ENCODE data around the gene AACS. TPM values are rescaled to one million over a fixed set of nuclear protein-coding genes. Genes with fewer than 3 reads are reported as not detected.
"Not testable (repeated sequence)": the region's sequence is repeated elsewhere in the genome, so short reads cannot be mapped to it uniquely, and the experiment has no call there.

Gene AACS
- polyA plus RNA-seq, 1 experiment = 27.5 TPM

- no peak for DNase-seq (ENCODE audit: low read depth)
- TF ChIP-seq CTCF (IDR thresholded peaks at IDR 0.05; ENCODE audit: insufficient read depth, low read depth, low read length) = no peak
- Histone ChIP-seq H3K27me3 (ENCODE audit: control insufficient read depth, insufficient read depth, low read length) (no peaks in the 10 kb centered on the region), H3K36me3 (ENCODE audit: control insufficient read depth, insufficient read depth, low read length) (no peaks in the 10 kb centered on the region), H3K4me3 (ENCODE audit: low read depth, low read length) (no peak overlapping the region)
- ChIA-PET POLR2A (no interaction called here), CTCF (no interaction called here)
Measured at GRCh38 chr12:125029761-125030358, 35.4 kb upstream of the AACS start.

- CTCF ChIA-PET = interaction anchor here (0.9 kb wide), 1 partner anchor 21 kb away, joined by 3 read pairs; no protein-coding TSS in a partner anchor
- DNase-seq (ENCODE audit: low read depth); H3K27me3 ChIP-seq (ENCODE audit: control insufficient read depth, insufficient read depth, low read length); POLR2A ChIA-PET; H3K36me3 ChIP-seq (ENCODE audit: control insufficient read depth, insufficient read depth, low read length); H3K4me3 ChIP-seq (ENCODE audit: low read depth, low read length): not testable (repeated sequence)
Measured at GRCh38 chr12:125031471-125031870, 33.8 kb upstream of the AACS start.

DNA sequence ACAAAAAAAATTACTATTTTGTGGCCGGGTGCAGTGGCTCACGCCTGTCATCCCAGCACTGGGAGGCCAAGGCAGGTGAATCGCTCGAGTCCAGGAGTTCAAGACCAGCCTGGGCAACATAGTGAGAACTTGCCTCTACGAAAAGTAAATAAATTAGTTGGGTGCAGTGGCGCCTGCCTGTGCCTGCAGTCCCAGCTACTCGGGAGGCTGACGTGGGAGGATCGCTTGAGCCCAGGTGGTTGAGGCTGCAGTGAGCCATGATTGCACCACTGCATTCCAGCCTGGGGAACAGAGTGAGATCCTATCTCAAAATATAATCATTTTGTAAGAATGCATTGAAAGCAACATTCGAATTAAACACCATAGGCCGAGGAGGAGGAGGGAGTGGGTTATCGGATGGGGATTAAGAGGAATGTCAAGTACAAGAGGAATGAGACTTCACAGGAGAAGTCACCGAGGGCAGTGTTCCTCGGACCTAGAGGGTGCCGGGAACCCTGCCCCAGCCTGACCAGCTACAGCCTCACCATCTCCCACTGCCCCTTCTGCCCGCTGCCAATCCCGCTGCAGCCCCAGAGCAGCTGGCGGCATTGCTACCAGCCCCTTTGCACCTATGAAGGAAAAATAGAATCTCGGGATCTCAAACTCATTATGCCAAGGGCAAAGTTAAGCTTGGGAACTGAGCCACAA is 32.6 kb upstream of the AACS start:
- no peak for DNase-seq (ENCODE audit: low read depth)
- Histone ChIP-seq H3K27me3 (ENCODE audit: control insufficient read depth, insufficient read depth, low read length) (no peaks in the 10 kb centered on the region), H3K4me3 (ENCODE audit: low read depth, low read length) (no peak overlapping the region), H3K36me3 (ENCODE audit: control insufficient read depth, insufficient read depth, low read length) (no peaks in the 10 kb centered on the region)
- ChIA-PET POLR2A (no interaction called here), CTCF (interaction anchor here (0.9 kb wide), 1 partner anchor 22 kb away, joined by 3 read pairs; no protein-coding TSS in a partner anchor)
- no peak for TF ChIP-seq CTCF (IDR thresholded peaks at IDR 0.05; ENCODE audit: insufficient read depth, low read depth, low read length)

DNA sequence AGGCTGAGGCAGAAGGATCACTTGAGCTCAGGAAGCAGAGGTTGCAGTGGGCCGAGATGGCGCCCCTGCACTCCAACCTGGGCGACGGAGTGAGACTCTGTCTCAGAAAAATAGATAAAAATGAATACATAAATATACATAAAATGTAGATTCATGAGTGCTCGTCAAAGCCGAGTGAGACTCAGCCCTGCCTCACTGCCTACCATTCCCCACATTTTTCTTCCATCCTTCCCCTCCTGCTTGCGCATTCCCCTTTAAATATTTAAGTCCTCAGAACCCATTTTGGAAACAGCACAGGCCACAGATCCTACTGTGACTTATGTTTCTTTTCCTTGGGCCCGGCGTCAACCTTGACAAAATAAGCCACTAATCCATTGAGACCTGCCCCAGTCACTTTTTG is 31.9 kb upstream of the AACS start:
- Histone ChIP-seq H3K27me3 (ENCODE audit: control insufficient read depth, insufficient read depth, low read length) (no peaks in the 10 kb centered on the region), H3K4me3 (ENCODE audit: low read depth, low read length) (no peak overlapping the region), H3K36me3 (ENCODE audit: control insufficient read depth, insufficient read depth, low read length) (no peaks in the 10 kb centered on the region)
- TF ChIP-seq CTCF (IDR thresholded peaks at IDR 0.05; ENCODE audit: insufficient read depth, low read depth, low read length) = no peak
- CTCF ChIA-PET = interaction anchor here (1.3 kb wide), 1 partner anchor 11 kb away, joined by 3 read pairs; no protein-coding TSS in a partner anchor
- POLR2A ChIA-PET = no interaction called here
- no peak for DNase-seq (ENCODE audit: low read depth)

- Histone ChIP-seq H3K4me3 (ENCODE audit: low read depth, low read length) (no peak overlapping the region), H3K27me3 (ENCODE audit: control insufficient read depth, insufficient read depth, low read length) (no peaks in the 10 kb centered on the region), H3K36me3 (ENCODE audit: control insufficient read depth, insufficient read depth, low read length) (no peaks in the 10 kb centered on the region)
- ChIA-PET CTCF (no interaction called here), POLR2A (no interaction called here)
- TF ChIP-seq CTCF (IDR thresholded peaks at IDR 0.05; ENCODE audit: insufficient read depth, low read depth, low read length) = no peak
- DNase-seq (ENCODE audit: low read depth) = no peak
Measured at GRCh38 chr12:125038976-125039625, 26.1 kb upstream of the AACS start.

Measured in BJ (cell line).